GM18909 (cell line): ENCODE measurements around the gene BRPF1.
"Not testable (repeated sequence)": the region's sequence is repeated elsewhere in the genome, so short reads cannot be mapped to it uniquely, and the experiment has no call there.

Source experiments
- ATAC-seq: cut with Tn5 transposase; IDR thresholded peaks from one replicate; pipeline ENCODE4 v1.9.1; 2021; ENCODE audit warnings: mild to moderate bottlenecking; ENCODE audit not compliant: unreplicated experiment, poor library complexity

Gene BRPF1

DNA sequence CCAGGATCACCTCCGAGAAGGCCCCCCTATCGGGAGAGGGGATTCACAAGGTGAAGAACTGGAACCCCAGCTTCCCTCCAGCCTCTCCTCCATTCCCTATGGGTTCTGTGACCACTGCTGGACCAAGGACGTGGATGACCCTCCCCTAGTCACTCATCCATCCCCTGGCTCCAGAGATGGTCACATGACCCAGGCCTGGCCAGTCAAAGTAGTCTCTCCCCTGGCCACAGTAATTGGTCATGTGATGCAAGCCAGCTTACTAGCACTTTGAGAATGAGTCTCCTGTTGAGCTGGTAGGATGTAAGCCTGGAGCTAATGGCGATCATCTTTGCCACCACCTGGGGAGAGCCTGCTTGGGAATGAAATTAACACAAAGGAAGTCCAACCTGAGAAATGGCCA is 34.3 kb downstream of the BRPF1 start:
- no peak for ATAC-seq

DNA sequence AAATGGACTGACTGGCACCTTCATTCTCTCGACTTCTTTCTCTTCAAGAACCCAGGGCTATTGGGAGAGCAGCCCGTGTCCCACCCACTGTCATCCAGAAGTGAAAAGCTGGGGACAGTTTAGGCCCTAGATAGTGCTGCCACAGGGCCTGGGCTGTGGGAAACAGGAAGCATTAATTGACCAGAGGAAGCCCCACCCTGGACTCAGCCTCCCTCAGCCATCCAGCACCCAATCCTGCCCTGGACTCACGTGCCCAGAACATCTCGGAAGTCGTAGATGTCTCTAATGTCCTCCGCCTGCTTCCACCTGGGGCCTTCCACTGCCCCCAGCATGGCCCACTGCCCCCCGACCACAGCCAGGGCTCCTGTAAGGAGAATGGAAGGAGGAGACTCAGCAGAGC is 35.9 kb downstream of the BRPF1 start:
- no peak for ATAC-seq

DNA sequence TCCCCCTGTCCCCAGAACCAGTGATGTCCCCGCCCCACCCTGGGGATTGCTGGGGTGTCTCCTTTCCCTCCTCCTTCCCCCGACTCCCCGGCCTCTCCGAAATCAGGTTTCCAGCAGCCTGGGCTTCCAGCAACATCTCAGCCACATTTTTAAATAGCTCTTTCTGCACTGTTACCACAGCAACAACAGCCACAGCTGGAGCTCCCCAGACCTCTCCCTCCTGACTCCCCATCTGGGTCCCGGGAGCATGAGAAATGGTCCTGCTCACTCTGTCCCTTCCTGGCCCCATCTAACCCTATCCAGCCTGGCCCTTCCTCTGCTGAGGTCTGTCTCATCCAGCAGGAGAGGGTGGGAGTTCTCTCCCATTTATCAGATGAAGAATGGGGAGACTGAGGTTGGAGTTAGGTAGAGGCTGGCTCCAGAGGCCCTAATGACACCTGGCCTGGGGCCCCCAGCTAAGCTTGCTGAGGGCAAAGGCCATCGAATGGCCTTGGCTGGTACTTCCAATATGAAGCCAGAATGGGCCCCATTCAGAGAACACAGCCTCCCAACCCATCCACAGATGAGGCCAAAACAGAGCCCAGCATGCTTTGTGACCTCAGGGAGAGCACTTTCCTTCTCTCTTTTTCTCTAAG is 36.7 kb downstream of the BRPF1 start:
- ATAC-seq, result no peak

DNA sequence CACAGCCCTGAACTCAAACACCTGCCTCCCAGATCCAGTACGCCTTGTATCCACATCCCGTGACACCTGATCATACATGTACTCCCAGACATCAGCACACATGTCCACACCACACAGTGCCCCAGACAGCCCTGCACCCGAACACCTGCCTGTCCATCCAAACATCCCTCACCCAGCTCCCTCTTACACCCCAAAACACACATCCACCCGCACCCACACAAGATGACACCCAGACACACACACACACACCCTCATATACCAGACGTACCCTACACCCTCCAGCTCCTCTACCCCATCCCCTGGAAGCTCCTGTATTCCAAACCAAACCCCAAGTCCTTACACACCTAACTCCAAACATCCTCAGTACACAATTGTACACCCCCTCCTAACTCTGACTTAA is 37.5 kb downstream of the BRPF1 start:
- ATAC-seq, result no peak

DNA sequence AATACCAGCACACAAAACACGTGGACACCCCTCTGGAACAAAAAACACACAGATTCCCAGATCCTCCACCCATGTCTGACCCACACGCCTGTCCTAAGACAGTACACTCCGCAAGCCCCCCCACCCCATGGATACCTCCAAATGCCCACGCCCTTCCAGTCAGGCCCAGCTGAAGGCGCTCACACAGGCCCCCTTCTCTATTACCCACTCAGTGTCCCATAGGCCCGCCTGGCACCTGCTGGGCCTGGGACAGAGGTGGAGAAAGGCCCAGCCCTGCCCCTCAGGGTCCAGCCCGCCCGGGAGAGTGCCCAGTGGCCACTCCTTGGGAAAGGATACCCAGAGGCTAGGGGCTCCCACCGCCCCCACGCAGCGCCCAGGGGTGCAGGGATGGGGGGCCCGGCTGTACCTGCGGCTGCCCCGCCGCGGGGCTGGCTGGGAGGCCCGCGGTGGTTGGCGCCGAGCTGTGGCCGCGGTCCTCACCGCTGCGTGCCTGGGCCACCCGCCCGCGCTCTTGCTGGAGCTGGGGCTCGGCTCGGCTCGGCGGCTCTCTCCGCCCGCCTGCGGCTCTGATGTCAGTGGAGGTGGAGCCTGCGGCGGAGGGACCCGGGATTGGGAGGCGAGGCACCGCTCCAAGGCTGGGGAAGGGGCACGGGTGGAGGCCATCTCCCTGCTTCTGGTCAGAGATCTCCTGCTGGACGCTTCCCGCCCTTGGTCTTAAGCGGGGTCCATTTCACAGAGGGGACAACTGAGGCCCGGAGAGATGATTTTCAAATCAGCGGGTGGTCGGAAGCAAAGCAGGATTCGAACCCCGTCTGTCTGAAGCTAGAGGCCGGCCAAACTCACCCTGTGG is 38.1 kb downstream of the BRPF1 start, which contains the start of gene CAMK1:
CAMK1 (minus strand) TSS at position 522 of the 850 bp plus-strand sequence. CDS start 2,198 bp downstream, outside the sequence.
- peak; percentile 69 for ATAC-seq

DNA sequence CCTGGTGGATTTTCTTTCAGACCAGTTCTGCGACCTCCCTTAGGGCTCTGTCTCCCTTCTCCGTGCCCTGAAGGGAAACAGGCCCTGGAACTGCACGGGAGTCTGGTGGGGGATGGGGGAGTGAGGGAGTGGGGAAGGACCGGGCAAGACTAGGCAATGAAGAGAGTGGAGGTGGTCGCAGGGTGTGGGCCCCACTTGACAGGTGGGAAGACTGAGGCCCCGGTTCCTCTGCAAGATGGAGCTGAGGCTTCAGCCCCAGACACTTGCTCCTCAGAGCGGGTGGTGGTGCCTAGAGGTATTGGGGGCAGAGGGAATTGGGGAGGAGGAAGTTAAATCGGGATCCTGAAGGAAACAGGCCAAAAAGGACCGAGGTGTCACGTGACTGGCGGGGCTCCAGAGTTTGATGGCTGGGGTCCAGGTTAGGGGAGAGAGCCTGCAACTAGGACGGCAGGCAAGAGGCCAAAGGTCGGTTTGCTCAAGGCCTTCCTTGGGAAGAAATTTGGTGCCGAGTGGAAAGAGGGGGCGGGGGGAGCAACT is 38.8 kb downstream of the BRPF1 start:
- ATAC-seq, result no peak

DNA sequence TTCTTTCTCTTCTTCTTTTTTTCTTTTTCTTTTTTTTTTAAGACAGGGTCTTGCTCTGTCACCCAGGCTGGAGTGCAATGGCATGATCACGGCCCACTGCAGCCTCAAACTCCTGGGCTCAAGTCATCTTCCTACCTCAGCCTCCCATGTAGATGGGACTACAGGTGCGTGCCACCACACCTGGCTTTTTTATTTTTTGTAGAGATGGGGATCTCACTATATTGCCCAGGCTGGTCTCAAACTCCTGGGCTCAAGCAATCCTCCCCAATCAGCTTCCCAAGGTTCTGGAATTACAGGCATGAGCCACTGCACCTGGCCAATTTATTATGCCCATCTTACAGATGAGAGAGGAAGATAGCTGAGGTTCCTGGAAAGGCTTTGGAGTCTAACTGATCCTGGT is 39.5 kb downstream of the BRPF1 start:
- not testable (repeated sequence) for ATAC-seq

DNA sequence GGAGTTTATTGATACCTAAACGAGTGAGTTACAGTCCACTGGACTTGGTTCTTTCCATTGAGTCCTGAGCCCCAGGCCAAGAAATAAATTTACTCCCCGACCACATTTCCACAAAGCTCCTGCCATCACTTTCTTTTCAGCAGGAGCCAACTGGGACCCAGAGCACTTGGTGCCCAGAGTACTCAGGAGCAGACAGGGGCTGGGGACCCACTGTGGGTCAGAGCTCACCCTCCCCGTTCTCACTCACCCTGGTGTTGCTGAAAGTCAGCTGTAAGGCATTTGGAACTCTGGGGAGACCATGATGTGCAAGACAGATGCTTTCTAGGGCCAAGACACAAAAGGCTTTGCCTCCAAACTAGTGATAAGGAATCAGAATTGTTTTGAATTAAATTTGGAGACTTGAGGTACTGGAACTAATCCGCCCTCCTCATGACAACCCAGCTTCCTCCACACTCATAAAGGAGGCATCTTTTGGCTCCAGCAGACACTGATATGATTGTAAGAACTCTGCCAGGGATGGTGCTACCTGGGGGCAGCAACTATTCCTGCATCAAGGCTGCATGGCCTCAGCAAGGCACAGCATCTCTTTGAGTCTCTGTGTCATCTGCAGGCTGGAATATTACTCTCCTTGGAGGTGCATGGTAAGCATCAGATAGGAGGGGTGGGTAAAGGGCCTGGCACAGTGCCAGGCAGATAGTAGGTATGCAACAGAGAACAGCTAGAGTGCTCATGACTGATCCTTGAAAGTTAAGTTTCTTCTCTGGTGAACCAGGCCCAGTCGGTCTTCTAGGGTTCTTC is 45.6 kb downstream of the BRPF1 start:
- no peak for ATAC-seq

DNA sequence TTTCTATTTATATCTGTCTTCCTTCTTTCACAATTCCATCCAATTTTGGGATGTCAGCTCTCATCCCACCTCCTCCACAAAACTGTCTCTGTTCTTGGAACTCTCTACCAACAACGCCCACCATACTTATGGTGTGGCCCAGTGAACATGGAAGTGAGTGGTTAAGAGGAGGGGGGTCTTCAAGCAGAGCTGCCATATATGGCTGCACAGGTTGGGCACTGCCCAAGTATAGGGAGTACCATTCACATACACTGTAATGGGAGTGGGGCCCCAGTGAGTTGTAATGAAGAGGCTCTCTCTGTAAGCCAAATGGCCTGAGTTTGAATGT is 46.1 kb downstream of the BRPF1 start:
- ATAC-seq, result no peak

DNA sequence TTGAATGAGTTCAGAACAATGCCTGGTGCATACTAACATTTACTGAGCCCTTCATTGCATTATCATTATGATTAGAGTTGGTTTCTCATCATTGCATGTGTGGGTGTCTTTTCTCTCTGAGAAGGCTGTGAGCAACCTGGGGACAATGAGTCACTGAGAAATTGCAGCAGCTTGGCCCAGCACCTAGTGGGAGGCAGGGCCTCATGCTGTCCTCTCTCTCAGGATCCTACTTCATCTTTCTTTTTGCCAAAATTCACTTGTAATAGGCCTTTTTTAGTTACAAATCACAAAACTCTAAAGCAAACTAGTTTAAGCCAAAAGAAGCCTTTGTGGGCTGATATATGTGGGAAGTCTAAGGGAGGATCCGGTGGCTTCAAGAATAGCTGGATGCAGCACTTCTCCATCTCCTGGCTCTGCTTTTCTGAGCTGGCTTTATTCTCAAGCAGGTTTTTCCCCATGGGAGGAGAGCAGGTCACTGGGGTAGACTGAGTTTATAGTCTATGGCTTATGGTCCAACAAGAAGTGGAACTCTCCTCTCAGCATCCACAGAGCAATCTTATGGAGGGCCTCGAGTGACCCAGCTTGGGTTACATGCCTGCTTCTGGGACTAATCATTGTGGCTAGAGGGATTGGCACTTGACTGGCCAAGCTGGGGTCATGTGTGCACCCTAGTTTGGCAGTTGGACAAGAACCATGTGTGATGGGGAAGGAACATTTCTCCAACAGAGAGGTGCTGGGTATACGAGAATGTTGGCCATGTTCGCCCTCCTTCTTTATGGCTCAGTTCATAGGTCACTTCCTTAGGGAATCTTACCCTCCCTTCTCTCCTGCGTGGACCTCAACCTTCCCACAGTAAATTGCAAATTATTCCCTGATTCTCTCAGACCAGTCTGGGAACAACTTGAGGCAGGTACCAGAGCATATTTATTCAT is 46.9 kb downstream of the BRPF1 start:
- no peak for ATAC-seq

DNA sequence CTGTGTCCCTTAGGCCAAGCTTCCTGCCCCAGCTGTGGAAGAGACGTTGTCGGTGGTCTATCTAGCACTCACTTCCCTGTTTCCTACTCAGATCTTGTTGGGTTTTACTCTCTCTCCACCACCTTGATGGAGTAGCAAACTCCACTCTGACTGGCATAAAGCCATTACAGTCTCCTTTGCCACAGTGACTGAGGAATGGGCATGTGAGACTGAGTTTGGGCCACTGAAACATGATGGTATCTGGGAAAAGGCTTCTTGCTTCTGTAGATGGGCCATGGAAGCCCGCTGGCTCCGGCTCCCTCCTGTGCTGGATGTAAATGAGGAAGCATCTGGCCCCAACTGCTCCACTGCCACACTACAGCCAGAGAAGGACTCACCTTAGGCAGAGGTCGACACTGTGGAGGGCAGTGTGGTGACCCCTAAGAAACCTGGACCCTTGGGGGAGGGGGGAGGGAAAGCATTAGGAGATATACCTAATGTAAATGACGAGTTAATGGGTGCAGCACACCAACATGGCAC is 47.6 kb downstream of the BRPF1 start:
- no peak for ATAC-seq

DNA sequence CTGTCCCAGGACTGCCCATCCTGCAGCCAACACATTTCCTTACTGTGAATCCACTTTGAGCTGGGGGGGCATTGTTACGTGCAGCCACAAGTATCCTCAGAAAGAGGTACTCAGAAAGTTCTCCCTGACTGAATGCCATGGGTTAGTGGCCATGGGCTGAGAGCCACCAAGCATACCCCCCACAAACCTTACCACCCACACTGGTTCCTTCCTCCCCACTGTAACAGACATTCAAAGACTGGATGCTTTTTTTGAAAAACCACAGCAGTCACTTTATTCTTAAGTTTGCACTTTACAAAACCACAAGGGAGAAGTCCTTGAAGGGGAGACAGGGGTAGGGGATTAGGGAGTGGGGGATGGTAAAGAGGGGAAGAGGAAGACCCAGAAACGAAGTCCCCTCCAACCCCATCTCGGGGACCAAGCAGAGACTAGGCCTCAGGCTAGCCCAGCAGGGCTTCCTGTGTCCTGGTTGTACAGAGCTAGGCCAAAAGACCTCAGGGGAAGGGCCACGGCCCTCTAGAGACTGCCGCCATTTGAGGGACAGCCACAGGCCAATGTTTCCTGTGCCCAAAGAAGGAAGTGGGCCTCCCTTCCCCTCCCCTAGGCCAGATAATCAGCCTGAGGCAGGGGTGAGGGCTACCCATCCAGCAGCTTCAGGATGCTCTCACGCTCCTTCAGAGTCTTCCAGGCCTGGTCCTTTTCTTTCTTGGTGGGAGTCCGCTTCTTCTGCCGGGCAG is 48.4 kb downstream of the BRPF1 start:
- peak; percentile 72 for ATAC-seq

DNA sequence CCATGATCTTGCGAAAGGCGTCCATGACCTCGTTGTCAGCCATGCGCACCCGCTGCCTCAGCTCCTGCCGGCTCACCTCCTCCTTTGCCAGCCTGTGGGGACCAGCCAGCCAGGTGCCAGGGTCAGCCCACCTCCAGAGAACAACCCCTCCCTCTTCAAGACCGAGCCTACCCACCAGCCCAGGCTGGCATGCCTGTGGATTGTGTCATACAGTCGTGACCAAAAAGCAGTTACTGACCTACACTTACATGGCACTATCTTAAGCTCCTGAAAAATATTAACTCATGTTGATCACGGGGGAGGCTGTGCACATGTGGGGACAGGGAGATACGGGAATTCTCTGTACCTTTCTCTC is 48.9 kb downstream of the BRPF1 start:
- ATAC-seq, result no peak

DNA sequence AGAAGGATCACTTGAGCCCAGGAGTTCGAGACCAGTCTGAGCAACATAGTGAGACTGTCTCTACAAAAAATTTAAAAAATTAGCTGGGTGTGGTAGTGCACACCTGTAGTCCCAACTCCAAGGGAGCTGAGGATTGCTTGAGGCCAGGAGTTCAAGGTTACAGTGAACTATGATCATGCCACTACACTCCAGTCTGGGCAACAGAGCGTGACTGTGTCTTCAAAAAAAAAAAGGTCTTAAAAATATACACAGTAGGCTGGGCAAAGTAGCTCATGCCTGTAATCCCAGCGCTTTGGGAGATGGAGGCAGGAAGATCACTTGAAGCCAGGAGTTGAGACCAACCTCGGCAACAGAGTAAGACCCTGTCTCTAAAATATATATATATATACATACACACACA is 49.4 kb downstream of the BRPF1 start:
- ATAC-seq, result no peak

DNA sequence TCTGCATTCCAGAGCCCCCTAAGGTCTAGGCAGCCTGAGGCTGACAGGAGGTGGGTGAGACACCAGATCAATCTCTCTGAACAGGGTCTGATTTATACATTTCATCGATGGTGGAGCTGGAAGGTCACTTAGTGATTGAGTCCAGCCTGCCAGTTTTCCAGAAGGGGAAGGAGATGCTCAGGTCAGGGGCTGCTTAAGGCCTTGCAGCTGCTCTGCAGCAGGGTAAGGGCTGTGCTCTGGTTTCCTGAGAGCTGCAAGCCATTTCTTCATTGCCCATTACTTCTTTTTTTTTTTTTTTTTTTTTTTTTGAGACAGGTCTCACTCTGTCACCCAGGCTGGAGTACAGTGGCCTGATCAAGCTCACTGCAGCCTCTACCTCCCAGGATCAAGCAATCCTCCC is 50.0 kb downstream of the BRPF1 start:
- ATAC-seq, result no peak

DNA sequence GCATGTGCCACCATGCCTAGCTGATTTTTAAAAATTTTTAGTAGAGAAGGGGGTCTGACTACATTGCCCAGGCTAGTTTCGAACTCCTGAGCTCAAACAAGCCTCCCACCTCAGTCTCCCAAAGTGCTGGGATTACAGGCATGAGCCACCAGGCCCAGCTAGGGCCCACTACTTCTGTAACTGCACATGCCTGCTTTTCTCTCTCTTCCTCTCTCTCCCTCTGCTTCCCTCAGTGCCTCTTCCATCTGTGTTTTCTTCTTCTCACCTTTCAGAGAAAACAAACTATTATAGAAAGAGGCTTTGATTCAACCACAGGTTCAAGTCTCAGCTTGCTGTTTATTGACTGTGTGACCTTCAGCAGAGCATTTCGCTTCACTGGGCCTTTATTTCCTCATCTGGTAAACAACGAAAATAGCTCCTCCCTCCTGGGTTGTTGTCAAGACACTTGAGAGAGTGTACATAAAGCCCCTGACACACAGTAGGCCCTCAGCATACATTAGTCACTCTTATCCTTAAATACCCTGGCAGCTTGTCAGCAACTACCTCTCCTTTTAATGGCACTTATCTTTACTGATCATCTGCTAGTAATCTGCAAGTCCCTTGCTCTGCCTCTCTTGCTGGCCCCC is 50.6 kb downstream of the BRPF1 start:
- no peak for ATAC-seq

DNA sequence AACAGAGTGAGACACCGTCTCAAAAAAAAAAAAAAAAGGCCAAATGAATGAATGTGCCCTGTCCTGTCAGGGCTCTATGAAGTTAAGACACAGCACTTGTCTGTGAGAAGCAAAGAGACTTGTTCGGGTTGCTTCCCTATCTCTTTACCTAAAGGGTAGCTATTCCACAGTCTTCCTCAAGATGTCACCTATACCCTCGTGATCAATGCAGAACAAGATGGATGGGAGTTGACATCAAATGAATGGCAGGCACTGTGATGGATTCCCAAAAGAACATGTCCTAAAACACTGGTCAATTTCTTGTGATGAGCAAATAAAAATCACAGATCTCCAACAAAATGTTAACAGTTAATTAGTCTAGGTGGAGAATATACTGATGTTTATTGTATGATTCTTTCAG is 51.2 kb downstream of the BRPF1 start:
- no peak for ATAC-seq

DNA sequence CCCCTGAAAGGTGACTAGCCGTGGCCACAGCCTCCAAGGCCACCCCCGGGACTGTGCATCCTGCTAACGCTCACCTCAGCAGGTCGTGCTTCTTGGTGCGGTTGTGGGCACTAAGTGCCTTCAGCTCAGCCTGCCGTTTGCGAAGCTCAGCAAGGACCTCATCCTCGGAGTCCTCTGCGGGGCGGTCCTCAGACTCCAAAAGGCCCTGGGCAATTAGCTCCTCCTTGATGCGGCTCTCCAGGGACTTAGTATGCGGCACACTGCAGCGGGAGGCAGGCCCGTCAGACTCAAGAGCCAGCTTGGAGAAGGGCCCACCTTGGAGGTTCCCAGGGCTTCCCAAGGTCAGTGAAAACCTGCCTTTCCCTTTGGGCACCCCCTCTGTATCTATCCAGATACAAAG is 52.4 kb downstream of the BRPF1 start:
- no peak for ATAC-seq

DNA sequence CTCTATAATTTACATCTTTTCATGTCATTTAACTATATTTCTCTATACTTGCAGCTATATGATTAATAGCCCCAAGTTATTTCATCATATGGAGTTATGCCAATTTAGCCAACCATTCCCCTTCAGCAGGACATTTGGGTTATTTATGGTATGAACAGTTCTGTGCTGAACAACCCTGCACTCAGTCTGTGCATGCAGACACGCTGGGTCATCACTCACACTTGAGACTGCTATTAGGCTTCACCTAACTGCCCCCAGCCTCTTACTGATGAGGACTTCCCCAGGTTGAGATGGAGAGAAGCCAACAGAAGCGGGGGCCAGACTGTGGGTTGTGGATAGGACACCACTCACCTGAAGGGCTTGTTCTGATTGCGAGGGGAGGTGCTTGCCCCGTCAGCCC is 53.4 kb downstream of the BRPF1 start:
- ATAC-seq, result no peak
